H1 (cell line): Measurements from ENCODE around the gene MAP3K13. TPM values are rescaled to one million over a fixed set of nuclear protein-coding genes. Genes with fewer than 3 reads are reported as not detected.

Experiments
- CTCF ChIA-PET: fragments of 300-600 bp; sonication (Branson Sonifier 250); formaldehyde crosslinking; loops from one replicate; lab custom pipeline; 2021; ENCODE audit not compliant: partially characterized antibody; lab: Charles Lee
- POLR2A ChIA-PET: fragments of 300-600 bp; sonication (Branson Sonifier 250); formaldehyde crosslinking; loops from one replicate; lab custom pipeline; 2021; ENCODE audit warnings: inconsistent platforms; ENCODE audit not compliant: partially characterized antibody; lab: Charles Lee
- DNase-seq, 2 experiments: peaks; one replicate each; pipeline versions ENCODE4 v3.0.0 to v3.0.0-alpha.2; 2010 to 2022; ENCODE audit warnings: low spot score in 2 of 2, low read depth in 1 of 2, mixed read lengths in 1 of 2
- FAIRE-seq: peaks from 2 replicates; lab custom pipeline; 2011; peaks lifted over from hg19 to GRCh38; lab: Jason Lieb, UNC
- H2AFZ ChIP-seq: 2 replicates; pipeline ENCODE4 v1.8.1; 2012; ENCODE audit warnings: low read length, inconsistent platforms
- H2AK5ac ChIP-seq: 2 replicates; pipeline ENCODE4 v1.6.1; 2013; ENCODE audit warnings: low read depth, low read length
- H2BK120ac ChIP-seq: replicated peaks from 2 replicates; pipeline ENCODE3; 2013; ENCODE audit warnings: low read depth, low read length, inconsistent platforms
- H2BK12ac ChIP-seq: 2 replicates; pipeline ENCODE4 v1.6.1; 2013; ENCODE audit warnings: low read depth, low read length
- H2BK15ac ChIP-seq: 2 replicates; pipeline ENCODE4 v1.6.1; 2013; ENCODE audit warnings: low read length
- H2BK20ac ChIP-seq: 2 replicates; pipeline ENCODE4 v1.6.1; 2013; ENCODE audit warnings: low read length
- H2BK5ac ChIP-seq: 2 replicates; pipeline ENCODE4 v1.6.1; 2013; ENCODE audit warnings: low read depth, low read length
- H3K14ac ChIP-seq: 2 replicates; pipeline ENCODE4 v1.6.1; 2013; ENCODE audit warnings: inconsistent platforms; ENCODE audit not compliant: insufficient read length
- H3K18ac ChIP-seq: 2 replicates; pipeline ENCODE4 v1.6.1; 2013; ENCODE audit warnings: low read length; ENCODE audit errors: extremely low read depth
- H3K23ac ChIP-seq: 2 replicates; pipeline ENCODE4 v1.6.1; 2013; ENCODE audit warnings: inconsistent platforms; ENCODE audit not compliant: insufficient read length
- H3K23me2 ChIP-seq: 2 replicates; pipeline ENCODE4 v1.6.1; 2013; ENCODE audit warnings: low read depth, low read length
- H3K27ac ChIP-seq: 2 replicates; pipeline ENCODE4 v1.6.1; 2011; ENCODE audit warnings: low read depth, low read length, inconsistent platforms
- H3K27me3 ChIP-seq, 4 experiments: replicated peaks in 1 of 4; 1 replicate in 1 of 4; 2 replicates in 3 of 4; pipeline versions ENCODE4 v1.6.1 to v1.8.1; 2011 to 2013; ENCODE audit warnings: low read length in 3 of 4, mild to moderate bottlenecking in 3 of 4, inconsistent platforms in 2 of 4, mixed read lengths in 2 of 4, moderate library complexity in 1 of 4; ENCODE audit not compliant: control insufficient read depth in 3 of 4, insufficient read depth in 3 of 4; ENCODE audit errors: extremely low read depth in 1 of 4
- H3K36me3 ChIP-seq, 4 experiments: 2 replicates each; pipeline versions ENCODE4 v1.6.1 to v1.8.1; 2011 to 2013; ENCODE audit warnings: mild to moderate bottlenecking in 4 of 4, low read length in 3 of 4, moderate library complexity in 2 of 4, control low read depth in 1 of 4, inconsistent platforms in 1 of 4; ENCODE audit not compliant: insufficient read depth in 4 of 4, control insufficient read depth in 2 of 4
- H3K4ac ChIP-seq: replicated peaks from 2 replicates; pipeline ENCODE3; 2013; ENCODE audit warnings: low read length, low read depth, mixed read lengths, inconsistent platforms; ENCODE audit not compliant: insufficient read length
- H3K4me1 ChIP-seq, 4 experiments: replicated peaks in 1 of 4; 1 replicate in 1 of 4; 2 replicates in 3 of 4; pipeline versions ENCODE4 v1.6.1 to v1.8.1; 2011 to 2013; ENCODE audit warnings: low read length in 3 of 4, inconsistent platforms in 2 of 4, mixed read lengths in 1 of 4; ENCODE audit not compliant: insufficient read depth in 4 of 4, control insufficient read depth in 3 of 4
- H3K4me2 ChIP-seq, 2 experiments: 2 replicates each; pipeline versions ENCODE4 v1.6.1 to v1.8.1; 2011 to 2013; ENCODE audit warnings: low read depth in 2 of 2, low read length in 2 of 2, control low read depth in 1 of 2, inconsistent platforms in 1 of 2, mild to moderate bottlenecking in 1 of 2; ENCODE audit not compliant: insufficient read depth in 1 of 2
- H3K4me3 ChIP-seq, 4 experiments: fragments of 200-600, 300-600 bp in 1 of 4; sonication (generic), shearing (Covaris generic), sonication (Bioruptor Twin) in 1 of 4; 2 replicates each; pipeline versions ENCODE4 v1.5.1 to v1.8.1; 2011 to 2016; ENCODE audit warnings: low read length in 4 of 4, low read depth in 3 of 4, control low read depth in 2 of 4, inconsistent platforms in 2 of 4, mild to moderate bottlenecking in 2 of 4, mixed read lengths in 1 of 4, moderate library complexity in 1 of 4; ENCODE audit not compliant: insufficient read depth in 2 of 4; ENCODE audit errors: extremely low read depth in 1 of 4
- H3K56ac ChIP-seq: replicated peaks from 2 replicates; pipeline ENCODE3; 2013; ENCODE audit warnings: low read depth, mild to moderate bottlenecking, mixed read lengths, low read length, inconsistent platforms; ENCODE audit not compliant: insufficient read length
- H3K79me1 ChIP-seq: 2 replicates; pipeline ENCODE4 v1.6.1; 2013; ENCODE audit warnings: low read depth, low read length, control low read depth
- H3K79me2 ChIP-seq, 2 experiments: 2 replicates each; pipeline versions ENCODE4 v1.6.1 to v1.8.1; 2012 to 2013; ENCODE audit warnings: low read length in 2 of 2, mild to moderate bottlenecking in 2 of 2, inconsistent platforms in 1 of 2; ENCODE audit not compliant: insufficient read depth in 2 of 2, control insufficient read depth in 1 of 2
- H3K9ac ChIP-seq, 4 experiments: replicated peaks in 1 of 4; 1 replicate in 1 of 4; 2 replicates in 3 of 4; pipeline versions ENCODE4 v1.6.1 to v1.8.1; 2011 to 2013; ENCODE audit warnings: low read depth in 3 of 4, low read length in 3 of 4, control low read depth in 2 of 4, mild to moderate bottlenecking in 2 of 4, moderate library complexity in 2 of 4, inconsistent platforms in 1 of 4; ENCODE audit errors: extremely low read depth in 1 of 4
- H3K9me3 ChIP-seq, 2 experiments: 2 replicates each; pipeline versions ENCODE4 v1.6.1 to v1.8.1; 2012 to 2013; ENCODE audit warnings: mild to moderate bottlenecking in 2 of 2, moderate library complexity in 2 of 2, control low read depth in 1 of 2, inconsistent platforms in 1 of 2, low read depth in 1 of 2, low read length in 1 of 2, mixed read lengths in 1 of 2; ENCODE audit not compliant: insufficient read depth in 2 of 2
- H4K20me1 ChIP-seq, 2 experiments: replicated peaks in 1 of 2; 2 replicates each; pipeline versions ENCODE3 to v1.8.1; 2011 to 2013; ENCODE audit warnings: inconsistent platforms in 2 of 2, low read length in 2 of 2, mild to moderate bottlenecking in 1 of 2; ENCODE audit not compliant: insufficient read depth in 2 of 2, control insufficient read depth in 1 of 2
- H4K5ac ChIP-seq: 2 replicates; pipeline ENCODE4 v1.6.1; 2013; ENCODE audit warnings: low read length, low read depth, mixed read lengths, inconsistent platforms; ENCODE audit not compliant: insufficient read length
- H4K8ac ChIP-seq: 2 replicates; pipeline ENCODE4 v1.8.0; 2013; ENCODE audit warnings: mild to moderate bottlenecking, moderate library complexity, low read length, inconsistent platforms; ENCODE audit not compliant: insufficient read depth; ENCODE audit errors: extremely low read depth
- H4K91ac ChIP-seq: replicated peaks from 2 replicates; pipeline ENCODE3; 2013; ENCODE audit warnings: low read length, mixed read lengths, inconsistent platforms; ENCODE audit not compliant: insufficient read length
- BRCA1 ChIP-seq: IDR thresholded peaks from 2 replicates; pipeline ENCODE4 v1.6.1; 2012; ENCODE audit warnings: low read depth, low read length, improper control_type of control experiment
- CBX5 ChIP-seq: fragments of 300-800, 300-1000 bp; sonication (generic); IDR thresholded peaks from 2 replicates; pipeline ENCODE4 v1.7.1; 2016; ENCODE audit warnings: antibody characterized with exemption, low read length, low read depth
- CTBP2 ChIP-seq: IDR thresholded peaks from 2 replicates; pipeline ENCODE4 v1.7.0; 2011; ENCODE audit warnings: borderline replicate concordance, mild to moderate bottlenecking, moderate library complexity, mixed read lengths, low read length; ENCODE audit not compliant: insufficient read depth, insufficient read length
- EP300 ChIP-seq, 2 experiments: IDR thresholded peaks; 1 replicate in 1 of 2; 2 replicates in 1 of 2; pipeline ENCODE4 v1.6.1; 2011 to 2012; ENCODE audit warnings: low read depth in 2 of 2, low read length in 2 of 2, mild to moderate bottlenecking in 2 of 2, borderline replicate concordance in 1 of 2, inconsistent platforms in 1 of 2, moderate library complexity in 1 of 2
- EZH2 ChIP-seq: fragments of 200-600 bp; sonication (generic); IDR thresholded peaks from 2 replicates; pipeline ENCODE4 v1.7.1; 2012; ENCODE audit warnings: low read depth, mild to moderate bottlenecking, moderate library complexity, low read length, inconsistent platforms; ENCODE audit not compliant: severe bottlenecking
- FOSL1 ChIP-seq: IDR thresholded peaks from 2 replicates; pipeline ENCODE4 v1.6.1; 2011; ENCODE audit warnings: mild to moderate bottlenecking, low read depth, low read length, moderate library complexity; ENCODE audit not compliant: insufficient read depth
- GTF2F1 ChIP-seq: IDR thresholded peaks from 2 replicates; pipeline ENCODE4 v1.6.1; 2012; ENCODE audit warnings: low read depth, low read length, improper control_type of control experiment, borderline replicate concordance
- JUN ChIP-seq: IDR thresholded peaks from 2 replicates; pipeline ENCODE4 v1.6.1; 2011; ENCODE audit warnings: low read depth, mild to moderate bottlenecking, improper control_type of control experiment, low read length
- JUND ChIP-seq: IDR thresholded peaks from 2 replicates; pipeline ENCODE4 v1.6.1; 2011; ENCODE audit warnings: mild to moderate bottlenecking, improper control_type of control experiment, low read length
- KDM1A ChIP-seq: fragments of 200-600, 300-600 bp; sonication (generic); IDR thresholded peaks from 2 replicates; pipeline ENCODE4 v1.7.1; 2016; ENCODE audit warnings: mild to moderate bottlenecking, low read length, borderline replicate concordance
- TAF7 ChIP-seq: optimal IDR thresholded peaks from 2 replicates; pipeline ENCODE3; 2011; ENCODE audit warnings: low read depth, mild to moderate bottlenecking, inconsistent platforms, low read length, moderate library complexity, borderline replicate concordance
- TBP ChIP-seq: IDR thresholded peaks from 2 replicates; pipeline ENCODE4 v1.6.1; 2011; ENCODE audit warnings: low read depth, low read length, improper control_type of control experiment
- YY1 ChIP-seq: IDR thresholded peaks from 2 replicates; pipeline ENCODE4 v1.6.1; 2011; ENCODE audit warnings: low read depth, mild to moderate bottlenecking, low read length
- WGBS, 2 experiments: shearing (Covaris generic) in 1 of 2; methylation state at CpG; one replicate each; pipeline versions ENCODE4 v1.1.6 to v1.1.7; 2013 to 2015; ENCODE audit warnings: low lambda C conversion rate in 2 of 2, mixed read lengths in 2 of 2, inconsistent platforms in 1 of 2, low coverage in 1 of 2, missing lambda C conversion rate in 1 of 2; ENCODE audit not compliant: insufficient replicate concordance in 2 of 2, insufficient coverage in 1 of 2, insufficient read length in 1 of 2; ENCODE audit errors: extremely low coverage in 1 of 2, missing lambda C conversion rate in 1 of 2; 5-methylcytosine and 5-hydroxymethylcytosine counted together
- polyA plus RNA-seq, 7 experiments: library from polyadenylated mRNA; depleted of rRNA in 3 of 7; stranded (reverse) in 5 of 7; unstranded in 2 of 7; fragments of >200 nt in 5 of 7; fragments of 200-250 nt in 2 of 7; gene quantifications; 1 replicate in 5 of 7; 2 replicates in 1 of 7; 4 replicates in 1 of 7; pipeline versions ENCODE4 v1.2.1 to v1.2.3, GENCODE V29; 2011 to 2013; ENCODE audit warnings: missing spikeins in 2 of 7, mixed read lengths in 2 of 7
- total RNA-seq: library from RNA; stranded (reverse); fragmentation: NEBNext Ultra II Directional; extraction: Animal tissue kit (Norgen Biotek cat#: 25700); gene quantifications from 2 replicates; pipeline ENCODE4 v1.2.1, GENCODE V29; 2021
- TF ChIP-seq, protein P1 (sequence below): IDR thresholded peaks from 2 replicates; pipeline ENCODE4 v1.6.1; 2012; ENCODE audit warnings: inconsistent platforms

Gene MAP3K13
- total and polyA plus RNA-seq, 2 of the 8 experiments (the other 6 are each of a cell fraction or from before 2014, with no cell fraction given): 6.8 to 17.9 TPM

- H3K9me3 ChIP-seq: no peaks in the 10 kb centered on the region
- H3K27ac ChIP-seq: no peak overlapping the region
- no peak overlapping the region for H2BK20ac ChIP-seq
- CTCF ChIA-PET: interaction anchor here (0.7 to 1.2 kb wide), 3 partner anchors 9 to 145 kb away, joined by 3 to 4 read pairs (median 3); partner anchors contain the start of gene LIPH
- H3K4me3 ChIP-seq: no peak overlapping the region
- no peak for DNase-seq
- no peaks in the 10 kb centered on the region for H3K23me2 ChIP-seq
- WGBS, 2 experiments: 63% methylated on average over 8 of the region's 8 CpGs; no CpG with 5 or more reads in 1 of the 2 experiments
- no peak overlapping the region for H3K9ac ChIP-seq
- no peak overlapping the region for H2BK5ac ChIP-seq
- H2BK12ac ChIP-seq: no peak overlapping the region
- H3K56ac ChIP-seq: no peak overlapping the region
- H3K4ac ChIP-seq: no peak overlapping the region
- POLR2A ChIA-PET: no interaction called here
- no peak overlapping the region for H3K18ac ChIP-seq
- H2AK5ac ChIP-seq: no peak overlapping the region
- H4K20me1 ChIP-seq: no peaks in the 10 kb centered on the region
- no peak overlapping the region for H3K14ac ChIP-seq
- no peak overlapping the region for H2BK120ac ChIP-seq
- FAIRE-seq: no peak
- H3K79me2 ChIP-seq: no peaks in the 10 kb centered on the region
- H3K4me1 ChIP-seq: no peaks in the 10 kb centered on the region
- no peak overlapping the region for H3K23ac ChIP-seq
- no peaks in the 10 kb centered on the region for H3K36me3 ChIP-seq
- H3K4me2 ChIP-seq: no peak overlapping the region
- no peak overlapping the region for H2BK15ac ChIP-seq
- H4K8ac ChIP-seq: no peak overlapping the region
- H4K91ac ChIP-seq: no peak overlapping the region
- no peak overlapping the region for H4K5ac ChIP-seq
- H3K27me3 ChIP-seq: no peaks in the 10 kb centered on the region
- no peaks in the 10 kb centered on the region for H3K79me1 ChIP-seq
- no peak overlapping the region for H2AFZ ChIP-seq
- TF ChIP-seq CBX5: no peak
- no peak for TF ChIP-seq EP300 (IDR thresholded peaks at IDR 0.05; ENCODE audit: borderline replicate concordance in 1 of 2, low read depth in 2 of 2, low read length in 2 of 2)
- TF ChIP-seq CTBP2: no peak
- TF ChIP-seq TAF7: no peak
- TF ChIP-seq GTF2F1: no peak
- TF ChIP-seq TBP: no peak
- no peak for TF ChIP-seq JUND
- no peak for TF ChIP-seq FOSL1
- no peak for TF ChIP-seq YY1
- TF ChIP-seq EZH2: no peak
- no peak for TF ChIP-seq JUN
- TF ChIP-seq, protein P1, sequence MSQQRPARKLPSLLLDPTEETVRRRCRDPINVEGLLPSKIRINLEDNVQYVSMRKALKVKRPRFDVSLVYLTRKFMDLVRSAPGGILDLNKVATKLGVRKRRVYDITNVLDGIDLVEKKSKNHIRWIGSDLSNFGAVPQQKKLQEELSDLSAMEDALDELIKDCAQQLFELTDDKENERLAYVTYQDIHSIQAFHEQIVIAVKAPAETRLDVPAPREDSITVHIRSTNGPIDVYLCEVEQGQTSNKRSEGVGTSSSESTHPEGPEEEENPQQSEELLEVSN: no peak
- no peak for TF ChIP-seq BRCA1
- no peak for TF ChIP-seq KDM1A
Measured at GRCh38 chr3:185409957-185410356, 47.0 kb downstream of the MAP3K13 start.
